Activated CD8-positive, alpha-beta T cell treated with anti-CD3 and anti-CD28 coated beads, Interleukin-2, amount 10 ng/mL, durations not matched to agents 7 days and 5 days (primary cell): Measurements from ENCODE around the gene KAZN. TPM values are rescaled to one million over a fixed set of nuclear protein-coding genes. Genes with fewer than 3 reads are reported as not detected.
"Not testable (repeated sequence)": the region's sequence is repeated elsewhere in the genome, so short reads cannot be mapped to it uniquely, and the experiment has no call there.

Experiments used
- ATAC-seq: fragments of 150-1000 bp; cut with Tn5 transposase; one replicate; pipeline ENCODE4 v1.10.0; 2021; ENCODE audit warnings: moderate library complexity
- CTCF ChIA-PET: fragments of 350-600 bp; sonication (Branson Sonifier 250); formaldehyde crosslinking; loops from one replicate; lab custom pipeline; 2021; ENCODE audit warnings: antibody characterized with exemption; lab: Charles Lee
- POLR2A ChIA-PET: fragments of 350-600 bp; sonication (Branson Sonifier 250); formaldehyde crosslinking; loops from one replicate; lab custom pipeline; 2021; ENCODE audit warnings: antibody characterized with exemption; lab: Charles Lee
- DNase-seq: peaks from one replicate; pipeline ENCODE4 v3.0.0-alpha.2; 2020
- H3K27ac Mint-ChIP-seq: one replicate; pipeline ENCODE4 v1.8.0; 2021; ENCODE audit warnings: mild to moderate bottlenecking, mixed read lengths
- H3K27me3 Mint-ChIP-seq: one replicate; pipeline ENCODE4 v1.8.0; 2021; ENCODE audit warnings: low read depth, mixed read lengths
- H3K36me3 Mint-ChIP-seq: one replicate; pipeline ENCODE4 v1.8.0; 2021; ENCODE audit warnings: low read depth, mixed read lengths
- H3K4me1 Mint-ChIP-seq: one replicate; pipeline ENCODE4 v1.8.0; 2021; ENCODE audit warnings: low read depth, mixed read lengths
- H3K4me3 Mint-ChIP-seq: one replicate; pipeline ENCODE4 v1.8.0; 2021; ENCODE audit warnings: mild to moderate bottlenecking, mixed read lengths
- H3K9me3 Mint-ChIP-seq: one replicate; pipeline ENCODE4 v1.8.0; 2022; ENCODE audit warnings: mixed read lengths; ENCODE audit not compliant: insufficient read depth
- total RNA-seq, 2 experiments: library from RNA; stranded (reverse); gene quantifications; one replicate each; pipeline ENCODE4 v1.2.3, GENCODE V29; 2021

KAZN gene
- total RNA-seq, 2 experiments from 2014 or later = 1.1 to 1.7 TPM

GRCh38 chr1:14570514-14570913, 28.0 kb upstream of the KAZN start:
- no peak overlapping the region for H3K27ac Mint-ChIP-seq
- ChIA-PET CTCF (no interaction called here), POLR2A (no interaction called here)
- H3K4me1 Mint-ChIP-seq = no peaks in the 10 kb centered on the region
- H3K36me3 Mint-ChIP-seq = no peaks in the 10 kb centered on the region
- H3K27me3 Mint-ChIP-seq = no peaks in the 10 kb centered on the region
- ATAC-seq (no peak), DNase-seq (no peak)
- no peaks in the 10 kb centered on the region for H3K9me3 Mint-ChIP-seq
- no peak overlapping the region for H3K4me3 Mint-ChIP-seq

- no peak for DNase-seq
Measured at GRCh38 chr1:14571810-14572767, 26.4 kb upstream of the KAZN start.

GRCh38 chr1:14572861-14573260, 25.6 kb upstream of the KAZN start:
- ATAC-seq = no peak
- Mint-ChIP-seq H3K4me3 (no peak overlapping the region), H3K27ac (no peak overlapping the region), H3K27me3 (no peaks in the 10 kb centered on the region), H3K36me3 (no peaks in the 10 kb centered on the region), H3K4me1 (no peaks in the 10 kb centered on the region), H3K9me3 (no peaks in the 10 kb centered on the region)
- DNase-seq = no peak
- ChIA-PET CTCF (no interaction called here), POLR2A (no interaction called here)

More at GRCh38 chr1:14571810-14572767, 26.4 kb upstream of the KAZN start:
- no peaks in the 10 kb centered on the region for H3K27me3 Mint-ChIP-seq
- no peak overlapping the region for H3K4me3 Mint-ChIP-seq
- no peak for ATAC-seq
- no peak overlapping the region for H3K27ac Mint-ChIP-seq
- ChIA-PET POLR2A (no interaction called here), CTCF (no interaction called here)
- no peaks in the 10 kb centered on the region for H3K4me1 Mint-ChIP-seq
- H3K9me3 Mint-ChIP-seq = no peaks in the 10 kb centered on the region
- H3K36me3 Mint-ChIP-seq = no peaks in the 10 kb centered on the region

- H3K9me3 Mint-ChIP-seq = no peaks in the 10 kb centered on the region
- H3K4me1 Mint-ChIP-seq = no peaks in the 10 kb centered on the region
- CTCF ChIA-PET = no interaction called here
- no peaks in the 10 kb centered on the region for H3K27me3 Mint-ChIP-seq
- no peaks in the 10 kb centered on the region for H3K36me3 Mint-ChIP-seq
- ATAC-seq (no peak), DNase-seq (no peak)
- no peak overlapping the region for H3K4me3 Mint-ChIP-seq
- POLR2A ChIA-PET = no interaction called here
- H3K27ac Mint-ChIP-seq = no peak overlapping the region
Measured at GRCh38 chr1:14576155-14576554, 22.3 kb upstream of the KAZN start.

GRCh38 chr1:14577261-14577660, 21.2 kb upstream of the KAZN start:
- ChIA-PET POLR2A (no interaction called here), CTCF (no interaction called here)
- Mint-ChIP-seq H3K27ac (no peak overlapping the region), H3K4me3 (no peak overlapping the region), H3K36me3 (no peaks in the 10 kb centered on the region), H3K9me3 (no peaks in the 10 kb centered on the region), H3K27me3 (no peaks in the 10 kb centered on the region), H3K4me1 (no peaks in the 10 kb centered on the region)
- ATAC-seq (no peak), DNase-seq (no peak)

GRCh38 chr1:14578156-14578555, 20.3 kb upstream of the KAZN start:
- no peaks in the 10 kb centered on the region for H3K27me3 Mint-ChIP-seq
- H3K4me3 Mint-ChIP-seq = no peak overlapping the region
- ChIA-PET POLR2A (no interaction called here), CTCF (no interaction called here)
- DNase-seq (no peak), ATAC-seq (no peak)
- H3K9me3 Mint-ChIP-seq = no peaks in the 10 kb centered on the region
- no peaks in the 10 kb centered on the region for H3K4me1 Mint-ChIP-seq
- no peak overlapping the region for H3K27ac Mint-ChIP-seq
- no peaks in the 10 kb centered on the region for H3K36me3 Mint-ChIP-seq

- POLR2A ChIA-PET, CTCF ChIA-PET, ATAC-seq, DNase-seq, H3K27ac Mint-ChIP-seq, H3K27me3 Mint-ChIP-seq, H3K4me1 Mint-ChIP-seq, H3K9me3 Mint-ChIP-seq, H3K36me3 Mint-ChIP-seq, H3K4me3 Mint-ChIP-seq: not testable (repeated sequence)
Measured at GRCh38 chr1:14580295-14580694, 18.2 kb upstream of the KAZN start.

- Mint-ChIP-seq H3K4me1 (no peaks in the 10 kb centered on the region), H3K27me3 (no peaks in the 10 kb centered on the region), H3K4me3 (no peak overlapping the region), H3K9me3 (no peaks in the 10 kb centered on the region), H3K36me3 (no peaks in the 10 kb centered on the region), H3K27ac (no peak overlapping the region)
- ATAC-seq = no peak
- POLR2A ChIA-PET = no interaction called here
- CTCF ChIA-PET = no interaction called here
- DNase-seq = no peak
Measured at GRCh38 chr1:14580986-14581385, 17.5 kb upstream of the KAZN start.

GRCh38 chr1:14583788-14584187, 14.7 kb upstream of the KAZN start:
- Mint-ChIP-seq H3K36me3 (no peaks in the 10 kb centered on the region), H3K4me3 (no peak overlapping the region), H3K4me1 (no peaks in the 10 kb centered on the region), H3K27me3 (no peaks in the 10 kb centered on the region), H3K9me3 (no peaks in the 10 kb centered on the region), H3K27ac (no peak overlapping the region)
- DNase-seq (no peak), ATAC-seq (no peak)
- POLR2A ChIA-PET = no interaction called here
- CTCF ChIA-PET = no interaction called here

GRCh38 chr1:14585728-14586127, 12.8 kb upstream of the KAZN start:
- ChIA-PET CTCF (no interaction called here), POLR2A (no interaction called here)
- H3K4me3 Mint-ChIP-seq = no peak overlapping the region
- no peaks in the 10 kb centered on the region for H3K27me3 Mint-ChIP-seq
- H3K9me3 Mint-ChIP-seq = no peaks in the 10 kb centered on the region
- no peak overlapping the region for H3K27ac Mint-ChIP-seq
- no peaks in the 10 kb centered on the region for H3K36me3 Mint-ChIP-seq
- ATAC-seq (no peak), DNase-seq (no peak)
- no peaks in the 10 kb centered on the region for H3K4me1 Mint-ChIP-seq

GRCh38 chr1:14590411-14591180, 7.9 kb upstream of the KAZN start:
- Mint-ChIP-seq H3K27me3 (no peaks in the 10 kb centered on the region), H3K36me3 (no peaks in the 10 kb centered on the region), H3K4me3 (no peak overlapping the region), H3K27ac (no peak overlapping the region), H3K4me1 (no peaks in the 10 kb centered on the region), H3K9me3 (no peaks in the 10 kb centered on the region)
- CTCF ChIA-PET = no interaction called here
- DNase-seq = no peak
- ATAC-seq = no peak
- POLR2A ChIA-PET = no interaction called here

GRCh38 chr1:14591600-14591999, 6.9 kb upstream of the KAZN start:
- no peaks in the 10 kb centered on the region for H3K4me1 Mint-ChIP-seq
- no peak for DNase-seq
- no peak for ATAC-seq
- CTCF ChIA-PET = no interaction called here
- no peaks in the 10 kb centered on the region for H3K36me3 Mint-ChIP-seq
- no peaks in the 10 kb centered on the region for H3K9me3 Mint-ChIP-seq
- POLR2A ChIA-PET = no interaction called here
- H3K27me3 Mint-ChIP-seq = peaks cover 6% of the 10 kb centered on the region
- H3K4me3 Mint-ChIP-seq = no peak overlapping the region
- H3K27ac Mint-ChIP-seq = no peak overlapping the region
